Smooth muscle cell (in vitro differentiated cells): Measurements from ENCODE around the gene DCTN4. TPM values are rescaled to one million over a fixed set of nuclear protein-coding genes. Genes with fewer than 3 reads are reported as not detected.

Experiments used
- DNase-seq: peaks from one replicate; lab custom pipeline; 2025; ENCODE audit not compliant: unreplicated experiment; lab: John Stamatoyannopoulos, UW
- H2AFZ ChIP-seq: fragments of 200-600 bp; sonication (generic); 2 replicates; pipeline ENCODE4 v1.6.0; 2016; ENCODE audit warnings: antibody characterized with exemption, low read depth, mild to moderate bottlenecking
- H3F3A ChIP-seq: fragments of 200-600 bp; sonication (generic); 2 replicates; pipeline ENCODE4 v1.6.0; 2017; ENCODE audit warnings: antibody characterized with exemption, low read depth
- H3K27ac ChIP-seq: fragments of 200-600 bp; sonication (generic); 2 replicates; pipeline ENCODE4 v1.5.1; 2016; ENCODE audit warnings: low read depth, mild to moderate bottlenecking
- H3K27me3 ChIP-seq: fragments of 200-600 bp; sonication (generic); 2 replicates; pipeline ENCODE4 v1.6.1; 2016; ENCODE audit warnings: low read depth, mild to moderate bottlenecking
- H3K36me3 ChIP-seq: fragments of 200-600 bp; sonication (generic); 2 replicates; pipeline ENCODE4 v1.5.1; 2016; ENCODE audit warnings: low read depth
- H3K4me1 ChIP-seq: fragments of 200-600 bp; sonication (generic); 2 replicates; pipeline ENCODE4 v1.5.1; 2016; ENCODE audit warnings: low read depth
- H3K4me2 ChIP-seq: fragments of 200-600 bp; sonication (generic); 2 replicates; pipeline ENCODE4 v1.6.0; 2016; ENCODE audit warnings: mild to moderate bottlenecking
- H3K4me3 ChIP-seq: fragments of 200-600 bp; sonication (generic); 2 replicates; pipeline ENCODE4 v1.5.1; 2016; ENCODE audit warnings: mild to moderate bottlenecking
- H3K79me2 ChIP-seq: fragments of 200-600 bp; sonication (generic); 2 replicates; pipeline ENCODE4 v1.6.0; 2016; ENCODE audit warnings: low read depth, mild to moderate bottlenecking
- H3K9ac ChIP-seq: fragments of 200-600 bp; sonication (generic); 2 replicates; pipeline ENCODE4 v1.6.0; 2016; ENCODE audit warnings: low read depth
- H3K9me3 ChIP-seq: fragments of 200-600 bp; sonication (generic); replicated peaks from 2 replicates; pipeline ENCODE4 v1.5.1; 2016; ENCODE audit warnings: low read depth
- H4K20me1 ChIP-seq: fragments of 200-600 bp; sonication (generic); 2 replicates; pipeline ENCODE4 v1.6.0; 2016; ENCODE audit warnings: low read depth
- WGBS: methylation state at CpG from one replicate; pipeline ENCODE4 v1.1.7; 2016; ENCODE audit warnings: low lambda C conversion rate; 5-methylcytosine and 5-hydroxymethylcytosine counted together
- polyA plus RNA-seq: library from polyadenylated mRNA; unstranded; fragments of >200 nt; fragmentation: Nextera tagmentation; extraction: Ambion mirVana; gene quantifications from 2 replicates; pipeline ENCODE4 v1.2.1, GENCODE V29; 2016
- total RNA-seq: library from RNA; depleted of rRNA; stranded (reverse); fragments of >200 nt; gene quantifications from 2 replicates; pipeline ENCODE4 v1.2.3, GENCODE V29; 2014
- TF ChIP-seq, protein P1 (sequence below): fragments of 200-600 bp; sonication (generic); IDR thresholded peaks from 2 replicates; pipeline ENCODE4 v1.5.1; 2017; ENCODE audit warnings: borderline replicate concordance, mild to moderate bottlenecking, antibody characterized with exemption; ENCODE audit not compliant: insufficient read depth, poor library complexity, severe bottlenecking

The DCTN4 gene
- total and polyA plus RNA-seq, 2 experiments from 2014 or later: 38.7 to 77.7 TPM

DNA sequence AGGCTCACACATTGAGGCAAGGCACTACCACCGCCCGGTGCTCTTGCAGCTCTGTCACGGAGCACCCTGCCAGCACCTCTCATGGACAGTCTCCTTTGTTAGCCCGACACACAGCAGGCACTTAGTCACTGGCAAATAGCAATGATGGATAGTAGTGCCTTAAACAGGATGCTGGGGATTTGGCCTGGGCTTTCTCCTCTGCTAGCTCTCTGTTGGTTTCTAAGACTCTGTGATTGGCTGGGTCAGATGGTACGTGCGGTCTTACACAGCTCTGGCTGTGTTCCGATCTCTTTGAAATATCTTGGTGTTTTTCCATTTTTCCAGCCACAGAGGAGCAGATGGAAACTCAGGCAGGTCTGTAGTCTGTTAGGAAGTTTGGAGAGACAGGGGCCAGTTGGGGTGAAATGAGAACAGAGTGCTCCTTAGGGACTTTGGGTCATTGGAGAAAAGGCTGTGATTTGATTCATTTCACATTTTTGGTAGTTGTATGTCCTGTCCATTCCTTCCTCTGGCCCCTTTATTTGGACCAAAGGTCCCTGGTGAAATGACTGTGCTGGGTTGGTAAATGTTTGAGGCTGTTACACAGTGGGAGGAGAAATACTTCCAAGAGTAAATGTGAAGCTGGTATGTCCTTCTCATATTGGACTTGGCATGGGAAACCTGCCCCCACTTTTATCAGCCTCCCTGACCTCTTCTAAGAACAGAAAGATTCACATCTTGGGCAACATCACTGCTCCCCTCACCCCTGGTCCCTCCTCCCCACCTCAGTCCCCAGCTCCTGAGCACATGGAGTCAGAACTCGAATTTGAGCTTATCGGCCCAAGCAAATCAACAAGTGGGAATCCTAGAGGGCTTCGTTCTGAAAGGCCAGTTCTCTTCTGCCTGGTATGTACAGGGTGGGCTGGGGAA, 23.1 kb upstream of the DCTN4 start:
- Histone ChIP-seq H3K36me3 (no peaks in the 10 kb centered on the region), H3K79me2 (peaks cover 87% of the 10 kb centered on the region), H4K20me1 (peaks cover 6% of the 10 kb centered on the region), H3F3A (peaks cover 67% of the 10 kb centered on the region), H3K9ac (peak overlapping the region; percentile 79), H3K27me3 (no peaks in the 10 kb centered on the region), H3K4me1 (peaks cover 45% of the 10 kb centered on the region), H2AFZ (no peak overlapping the region), H3K27ac (peak overlapping the region; percentile 98), H3K9me3 (no peaks in the 10 kb centered on the region), H3K4me3 (peak overlapping the region; percentile 92), H3K4me2 (peak overlapping the region; percentile 96)
- TF ChIP-seq, protein P1, sequence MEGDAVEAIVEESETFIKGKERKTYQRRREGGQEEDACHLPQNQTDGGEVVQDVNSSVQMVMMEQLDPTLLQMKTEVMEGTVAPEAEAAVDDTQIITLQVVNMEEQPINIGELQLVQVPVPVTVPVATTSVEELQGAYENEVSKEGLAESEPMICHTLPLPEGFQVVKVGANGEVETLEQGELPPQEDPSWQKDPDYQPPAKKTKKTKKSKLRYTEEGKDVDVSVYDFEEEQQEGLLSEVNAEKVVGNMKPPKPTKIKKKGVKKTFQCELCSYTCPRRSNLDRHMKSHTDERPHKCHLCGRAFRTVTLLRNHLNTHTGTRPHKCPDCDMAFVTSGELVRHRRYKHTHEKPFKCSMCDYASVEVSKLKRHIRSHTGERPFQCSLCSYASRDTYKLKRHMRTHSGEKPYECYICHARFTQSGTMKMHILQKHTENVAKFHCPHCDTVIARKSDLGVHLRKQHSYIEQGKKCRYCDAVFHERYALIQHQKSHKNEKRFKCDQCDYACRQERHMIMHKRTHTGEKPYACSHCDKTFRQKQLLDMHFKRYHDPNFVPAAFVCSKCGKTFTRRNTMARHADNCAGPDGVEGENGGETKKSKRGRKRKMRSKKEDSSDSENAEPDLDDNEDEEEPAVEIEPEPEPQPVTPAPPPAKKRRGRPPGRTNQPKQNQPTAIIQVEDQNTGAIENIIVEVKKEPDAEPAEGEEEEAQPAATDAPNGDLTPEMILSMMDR: no peak
- no peak for DNase-seq
- 21% methylated on average over 10 of the region's 10 CpGs for WGBS

DNA sequence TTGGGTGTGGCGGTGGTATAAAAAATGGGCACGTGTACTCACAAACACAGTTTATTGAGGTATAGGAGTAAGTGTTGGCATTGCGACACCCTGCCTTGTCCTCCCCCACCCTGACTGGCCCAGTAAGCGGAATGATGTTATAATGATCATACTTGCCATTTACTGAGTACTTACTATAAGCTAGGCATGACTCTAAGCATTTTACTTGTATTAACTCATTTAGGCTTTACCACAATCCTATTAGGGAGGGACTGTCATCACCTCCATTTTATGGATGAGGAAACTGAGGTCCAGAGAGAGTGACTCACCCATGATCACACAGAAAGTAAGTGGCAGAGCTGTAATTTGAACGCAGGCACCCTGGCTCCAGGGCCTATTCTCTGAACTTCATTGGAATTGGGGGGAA, 22.0 kb upstream of the DCTN4 start:
- Histone ChIP-seq H2AFZ (no peak overlapping the region), H3K9ac (peak overlapping the region; percentile 94), H3K36me3 (no peaks in the 10 kb centered on the region), H3K4me1 (peaks cover 40% of the 10 kb centered on the region), H3K27me3 (no peaks in the 10 kb centered on the region), H3K4me2 (peak overlapping the region; percentile 96), H3F3A (peaks cover 60% of the 10 kb centered on the region), H3K4me3 (peak overlapping the region; percentile 92), H4K20me1 (peaks cover 6% of the 10 kb centered on the region), H3K27ac (peak overlapping the region; percentile 98), H3K9me3 (no peaks in the 10 kb centered on the region), H3K79me2 (peaks cover 86% of the 10 kb centered on the region)
- TF ChIP-seq, protein P1: no peak
- 23% methylated on average over 5 of the region's 5 CpGs for WGBS
- no peak for DNase-seq

DNA sequence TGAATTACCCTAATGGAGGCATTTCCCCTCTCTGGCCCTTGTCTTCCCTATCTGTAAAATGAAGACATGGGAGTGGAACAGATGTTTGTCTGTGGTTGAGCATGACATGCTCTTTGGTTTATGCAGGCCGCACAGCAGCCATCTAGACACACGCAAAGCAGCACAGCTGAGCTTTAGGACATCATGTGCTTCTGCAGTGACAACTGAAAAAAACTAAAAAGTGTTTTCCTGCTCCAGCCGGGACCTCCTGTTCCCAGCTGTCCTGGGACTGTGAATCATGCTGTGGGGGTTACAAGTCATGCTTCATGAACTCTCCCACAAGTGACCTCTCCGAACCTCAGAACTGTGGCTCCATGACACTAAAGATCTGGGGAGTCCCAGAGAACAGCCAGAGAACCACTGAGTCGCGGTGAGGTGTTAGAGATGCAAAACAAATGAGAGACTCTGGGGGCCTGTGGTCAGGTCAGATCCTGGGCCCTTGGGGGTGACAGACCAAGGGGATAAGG, 21.4 kb upstream of the DCTN4 start:
- WGBS: 18% methylated on average over 6 of the region's 6 CpGs
- peaks cover 6% of the 10 kb centered on the region for H4K20me1 ChIP-seq
- no peaks in the 10 kb centered on the region for H3K27me3 ChIP-seq
- TF ChIP-seq, protein P1: no peak
- peak overlapping the region; percentile 98 for H3K27ac ChIP-seq
- no peaks in the 10 kb centered on the region for H3K36me3 ChIP-seq
- H3K79me2 ChIP-seq: peaks cover 85% of the 10 kb centered on the region
- peak overlapping the region; percentile 96 for H3K4me2 ChIP-seq
- peak overlapping the region; percentile 92 for H3K4me3 ChIP-seq
- DNase-seq: no peak
- H3K4me1 ChIP-seq: peaks cover 40% of the 10 kb centered on the region
- H3K9ac ChIP-seq: peak overlapping the region; percentile 94
- no peaks in the 10 kb centered on the region for H3K9me3 ChIP-seq
- no peak overlapping the region for H2AFZ ChIP-seq
- peaks cover 57% of the 10 kb centered on the region for H3F3A ChIP-seq
